Lung (tissue), 12 donors: Measurements from ENCODE around the gene CAPN11. TPM values are rescaled to one million over a fixed set of nuclear protein-coding genes. Genes with fewer than 3 reads are reported as not detected.

Experiments
- ATAC-seq: fragments of 200-7000 bp; cut with Tn5 transposase; one replicate; pipeline ENCODE4 v1.9.1; 2020; ENCODE audit warnings: moderate number of reproducible peaks; ENCODE audit not compliant: insufficient read depth, low FRiP score
- DNase-seq, 3 donors: peaks; one replicate each; pipeline ENCODE4 v3.0.0-alpha.2; 2013 to 2017
- H3K27ac ChIP-seq, 2 donors: one replicate each; pipeline ENCODE4 v1.5.1; 2013; ENCODE audit warnings: mild to moderate bottlenecking in 2 of 2, moderate library complexity in 2 of 2, control low read depth in 1 of 2, inconsistent platforms in 1 of 2, low read depth in 1 of 2, low read length in 1 of 2
- H3K27me3 ChIP-seq, 3 donors: one replicate each; pipeline ENCODE4 v1.5.1; 2013; ENCODE audit warnings: low read length in 2 of 3; ENCODE audit not compliant: control insufficient read depth in 3 of 3, insufficient read depth in 3 of 3
- H3K36me3 ChIP-seq, 4 donors: one replicate each; pipeline ENCODE4 v1.5.1; 2013; ENCODE audit warnings: low read length in 4 of 4, mild to moderate bottlenecking in 1 of 4, moderate library complexity in 1 of 4; ENCODE audit not compliant: control insufficient read depth in 4 of 4, insufficient read depth in 4 of 4
- H3K4me1 ChIP-seq, 5 donors: one replicate each; pipeline ENCODE4 v1.5.1; 2013; ENCODE audit warnings: low read length in 5 of 5, mild to moderate bottlenecking in 2 of 5, moderate library complexity in 1 of 5; ENCODE audit not compliant: control insufficient read depth in 5 of 5, insufficient read depth in 5 of 5
- H3K4me3 ChIP-seq: one replicate; pipeline ENCODE4 v1.5.1; 2013; ENCODE audit warnings: mild to moderate bottlenecking, control low read depth, moderate library complexity
- H3K9ac ChIP-seq, 2 donors: one replicate each; pipeline ENCODE4 v1.5.1; 2013; ENCODE audit warnings: low read length in 2 of 2, control low read depth in 1 of 2; ENCODE audit not compliant: insufficient read depth in 1 of 2
- H3K9me3 ChIP-seq, 4 donors: one replicate each; pipeline ENCODE4 v1.5.1; 2013; ENCODE audit warnings: low read length in 3 of 4, mild to moderate bottlenecking in 1 of 4, moderate library complexity in 1 of 4; ENCODE audit not compliant: control insufficient read depth in 4 of 4, insufficient read depth in 3 of 4
- WGBS, 2 donors: extraction: QIAGEN DNeasy Blood & Tissue Kit; methylation state at CpG; one replicate each; pipeline ENCODE4 v1.1.7; 2013; 5-methylcytosine and 5-hydroxymethylcytosine counted together
- polyA plus RNA-seq, 2 donors: library from polyadenylated mRNA; stranded (reverse); fragments of 200-250 nt; gene quantifications; one replicate each; pipeline ENCODE4 v1.2.1, GENCODE V29; 2013
- total RNA-seq, 2 donors: library from RNA; depleted of rRNA in 1 of 2; stranded (reverse); fragments of >200 nt in 1 of 2; gene quantifications; one replicate each; pipeline ENCODE4 v1.2.1, GENCODE V29; 2014 to 2021
- TF ChIP-seq, protein P1 (sequence below): IDR thresholded peaks from 2 replicates; pipeline ENCODE4 v1.5.1; 2012; ENCODE audit warnings: mild to moderate bottlenecking; ENCODE audit errors: control extremely low read depth, extremely low read depth
- donor health status: control.
- donor health status: control.
- donor health status: Bipolar disorder and iron deficiency.
- donor health status: healthy.
- donor health status: DM: yes; HTN: yes; CAD: no.

Gene CAPN11
- total and polyA plus RNA-seq, 4 donors: 0.07 to 0.30 (median 0.15) TPM; not detected in 1

DNA sequence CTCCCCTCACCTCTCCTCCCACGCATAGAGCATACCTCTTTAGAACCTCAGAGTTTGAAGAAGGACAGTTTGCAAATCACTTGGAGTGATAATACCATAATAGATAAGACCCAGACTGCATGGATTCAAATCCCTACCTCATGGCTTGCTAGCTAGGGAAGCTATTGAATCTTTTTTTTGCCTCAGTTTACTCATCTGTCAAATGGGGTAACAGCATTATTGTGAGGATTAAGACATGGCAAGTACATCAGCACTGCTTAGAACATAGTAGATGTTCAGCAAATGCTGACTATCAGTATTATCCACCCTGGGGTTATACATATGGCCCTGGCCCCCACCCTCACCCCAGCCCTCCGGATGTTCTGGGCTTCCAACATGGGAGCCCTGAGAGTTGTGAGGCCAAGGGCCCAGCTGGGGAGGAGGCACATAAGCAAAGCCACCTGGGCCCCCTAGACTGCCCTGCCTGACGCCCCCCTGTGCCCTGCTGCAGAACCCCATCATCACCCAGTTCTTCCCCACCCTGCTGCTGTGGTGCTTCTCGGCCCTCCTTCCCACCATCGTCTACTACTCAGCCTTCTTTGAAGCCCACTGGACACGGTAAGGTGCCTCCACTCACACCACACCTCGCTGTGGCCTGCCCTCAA lies 9.1 kb upstream of the CAPN11 start:
- 92 to 94% methylated on average over 7 of the region's 7 CpGs for WGBS, 2 donors
- Histone ChIP-seq H3K9ac (no peak overlapping the region), H3K36me3 (peaks cover 7 to 43% (median 16%) of the 10 kb centered on the region in 4 donors), H3K27ac (no peak overlapping the region), H3K4me3 (no peak overlapping the region), H3K27me3 (no peaks in the 10 kb centered on the region), H3K9me3 (peaks cover 0 to 1% (median 0%) of the 10 kb centered on the region in 4 donors), H3K4me1 (peaks cover 0 to 6% (median 0%) of the 10 kb centered on the region in 5 donors)
- DNase-seq: no peak
- no peak for ATAC-seq
- TF ChIP-seq, protein P1, sequence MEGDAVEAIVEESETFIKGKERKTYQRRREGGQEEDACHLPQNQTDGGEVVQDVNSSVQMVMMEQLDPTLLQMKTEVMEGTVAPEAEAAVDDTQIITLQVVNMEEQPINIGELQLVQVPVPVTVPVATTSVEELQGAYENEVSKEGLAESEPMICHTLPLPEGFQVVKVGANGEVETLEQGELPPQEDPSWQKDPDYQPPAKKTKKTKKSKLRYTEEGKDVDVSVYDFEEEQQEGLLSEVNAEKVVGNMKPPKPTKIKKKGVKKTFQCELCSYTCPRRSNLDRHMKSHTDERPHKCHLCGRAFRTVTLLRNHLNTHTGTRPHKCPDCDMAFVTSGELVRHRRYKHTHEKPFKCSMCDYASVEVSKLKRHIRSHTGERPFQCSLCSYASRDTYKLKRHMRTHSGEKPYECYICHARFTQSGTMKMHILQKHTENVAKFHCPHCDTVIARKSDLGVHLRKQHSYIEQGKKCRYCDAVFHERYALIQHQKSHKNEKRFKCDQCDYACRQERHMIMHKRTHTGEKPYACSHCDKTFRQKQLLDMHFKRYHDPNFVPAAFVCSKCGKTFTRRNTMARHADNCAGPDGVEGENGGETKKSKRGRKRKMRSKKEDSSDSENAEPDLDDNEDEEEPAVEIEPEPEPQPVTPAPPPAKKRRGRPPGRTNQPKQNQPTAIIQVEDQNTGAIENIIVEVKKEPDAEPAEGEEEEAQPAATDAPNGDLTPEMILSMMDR: no peak

DNA sequence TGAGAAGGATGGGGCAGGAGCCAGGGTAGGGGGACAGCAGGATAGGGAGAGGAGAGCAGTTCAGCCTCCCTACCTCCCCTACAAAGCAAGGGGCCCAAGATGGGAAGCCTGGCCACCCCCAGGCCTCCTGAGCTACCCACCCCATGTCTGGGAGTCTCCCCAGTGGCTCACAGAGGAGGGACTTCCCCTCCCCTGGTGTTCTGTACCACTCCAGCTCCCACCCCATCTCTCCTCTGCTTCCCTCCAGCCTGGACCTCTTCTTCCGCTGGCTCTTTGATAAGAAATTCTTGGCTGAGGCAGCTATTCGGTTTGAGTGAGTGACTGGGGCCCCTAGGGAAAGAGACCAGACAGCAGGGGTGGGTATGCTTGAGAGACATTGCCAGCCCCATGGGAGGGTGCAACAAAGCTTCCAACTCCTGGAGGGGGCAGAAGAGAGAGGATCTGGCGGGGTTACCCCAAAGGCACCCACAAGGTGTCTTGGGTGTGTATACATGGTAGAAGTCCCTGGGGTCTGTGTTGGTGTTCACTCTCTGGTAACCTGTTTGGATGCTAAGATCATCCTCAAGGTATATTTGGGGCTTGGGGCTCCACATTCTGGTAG lies 8.2 kb upstream of the CAPN11 start:
- WGBS, 2 donors: 81 to 87% methylated on average over 3 of the region's 3 CpGs
- TF ChIP-seq, protein P1: no peak
- ATAC-seq (no peak), DNase-seq (peak in 1 of 3 donors; percentile 44)
- no peak overlapping the region for H3K9ac ChIP-seq
- H3K9me3 ChIP-seq: peaks cover 0 to 1% (median 0%) of the 10 kb centered on the region in 4 donors
- H3K4me3 ChIP-seq: no peak overlapping the region
- peaks cover 0 to 6% (median 0%) of the 10 kb centered on the region in 5 donors for H3K4me1 ChIP-seq
- peaks cover 7 to 43% (median 16%) of the 10 kb centered on the region in 4 donors for H3K36me3 ChIP-seq
- no peak overlapping the region for H3K27ac ChIP-seq
- no peaks in the 10 kb centered on the region for H3K27me3 ChIP-seq

DNA sequence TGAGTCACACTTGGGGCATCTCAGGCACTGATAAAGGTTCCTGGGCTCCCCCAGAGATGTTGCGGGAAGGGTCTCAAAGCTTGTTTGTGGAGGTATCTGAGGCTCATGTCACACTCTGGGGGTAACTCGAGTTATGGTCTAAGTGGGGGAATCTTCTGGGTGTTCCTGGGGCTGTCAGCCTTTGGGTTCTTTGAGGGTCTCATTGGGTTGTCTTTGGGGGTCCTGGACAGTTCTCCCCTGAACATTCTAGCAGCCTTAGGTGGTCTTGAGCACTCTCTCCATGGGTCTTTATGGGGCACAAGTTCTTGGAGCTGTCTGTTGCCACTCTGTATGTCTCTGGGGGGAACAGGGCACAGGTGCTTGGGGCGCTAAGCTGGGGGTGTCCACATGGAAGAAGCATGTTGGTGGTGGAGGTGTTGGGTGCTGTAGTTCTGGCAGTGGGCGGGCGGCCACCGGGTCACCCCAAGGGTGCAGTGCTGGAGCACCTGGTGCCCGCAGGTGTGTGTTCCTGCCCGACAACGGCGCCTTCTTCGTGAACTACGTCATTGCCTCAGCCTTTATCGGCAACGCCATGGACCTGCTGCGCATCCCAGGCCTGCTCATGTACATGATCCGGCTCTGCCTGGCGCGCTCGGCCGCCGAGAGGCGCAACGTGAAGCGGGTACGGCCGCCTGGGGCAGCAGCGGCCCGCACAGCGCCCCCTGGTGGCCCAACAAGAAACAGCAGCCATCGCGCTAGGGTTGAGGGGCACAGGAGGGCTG lies 7.1 kb upstream of the CAPN11 start:
- Histone ChIP-seq H3K27ac (no peak overlapping the region), H3K36me3 (peaks cover 7 to 37% (median 9%) of the 10 kb centered on the region in 4 donors), H3K4me3 (no peak overlapping the region), H3K4me1 (peaks cover 0 to 6% (median 0%) of the 10 kb centered on the region in 5 donors), H3K9me3 (peaks cover 0 to 1% (median 0%) of the 10 kb centered on the region in 4 donors), H3K9ac (no peak overlapping the region), H3K27me3 (no peaks in the 10 kb centered on the region)
- ATAC-seq (peak; percentile 81), DNase-seq (peak; percentile 56 to 79 (median 70))
- WGBS, 2 donors: 24% methylated on average over 31 of the region's 31 CpGs
- TF ChIP-seq, protein P1: peak; percentile 98
